Measurements from ENCODE around the gene STX18.

DNA sequence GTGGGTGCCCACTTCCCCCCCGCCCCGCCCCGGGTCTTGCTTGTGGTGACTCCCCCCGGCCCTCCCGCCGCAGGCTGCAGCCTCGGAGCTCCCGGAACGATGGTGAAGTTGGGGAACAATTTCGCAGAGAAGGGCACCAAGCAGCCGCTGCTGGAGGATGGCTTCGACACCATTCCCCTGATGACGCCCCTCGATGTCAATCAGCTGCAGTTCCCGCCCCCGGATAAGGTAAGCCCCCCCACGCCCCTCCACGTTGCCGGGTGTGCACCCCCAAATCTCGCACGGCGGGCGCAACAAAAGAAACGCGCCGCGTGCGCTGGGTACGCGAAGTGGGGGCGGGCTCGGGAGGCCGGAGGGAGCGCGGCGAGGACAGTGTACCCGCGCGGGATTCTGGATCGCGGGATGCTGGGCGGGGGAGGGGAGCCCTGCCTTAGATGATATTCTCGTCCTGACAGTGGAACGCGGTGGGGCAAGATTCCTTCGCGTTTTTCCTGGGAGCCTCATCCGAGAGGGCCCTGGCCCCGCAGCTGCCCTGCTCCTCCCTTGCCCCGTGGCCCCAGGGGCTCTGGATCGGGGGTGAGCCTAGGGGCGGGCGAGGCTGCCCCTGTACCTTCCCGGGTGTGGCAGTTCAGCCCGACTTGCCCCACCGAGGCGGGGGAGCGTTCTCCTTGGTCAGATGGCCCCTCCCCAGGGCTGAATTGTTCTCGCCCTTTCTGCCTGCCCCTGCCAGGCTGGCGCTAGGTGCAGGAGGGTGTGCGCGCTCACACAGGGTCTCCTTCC lies 154.1 kb downstream of the STX18 start:
- TF ChIP-seq, protein P1, sequence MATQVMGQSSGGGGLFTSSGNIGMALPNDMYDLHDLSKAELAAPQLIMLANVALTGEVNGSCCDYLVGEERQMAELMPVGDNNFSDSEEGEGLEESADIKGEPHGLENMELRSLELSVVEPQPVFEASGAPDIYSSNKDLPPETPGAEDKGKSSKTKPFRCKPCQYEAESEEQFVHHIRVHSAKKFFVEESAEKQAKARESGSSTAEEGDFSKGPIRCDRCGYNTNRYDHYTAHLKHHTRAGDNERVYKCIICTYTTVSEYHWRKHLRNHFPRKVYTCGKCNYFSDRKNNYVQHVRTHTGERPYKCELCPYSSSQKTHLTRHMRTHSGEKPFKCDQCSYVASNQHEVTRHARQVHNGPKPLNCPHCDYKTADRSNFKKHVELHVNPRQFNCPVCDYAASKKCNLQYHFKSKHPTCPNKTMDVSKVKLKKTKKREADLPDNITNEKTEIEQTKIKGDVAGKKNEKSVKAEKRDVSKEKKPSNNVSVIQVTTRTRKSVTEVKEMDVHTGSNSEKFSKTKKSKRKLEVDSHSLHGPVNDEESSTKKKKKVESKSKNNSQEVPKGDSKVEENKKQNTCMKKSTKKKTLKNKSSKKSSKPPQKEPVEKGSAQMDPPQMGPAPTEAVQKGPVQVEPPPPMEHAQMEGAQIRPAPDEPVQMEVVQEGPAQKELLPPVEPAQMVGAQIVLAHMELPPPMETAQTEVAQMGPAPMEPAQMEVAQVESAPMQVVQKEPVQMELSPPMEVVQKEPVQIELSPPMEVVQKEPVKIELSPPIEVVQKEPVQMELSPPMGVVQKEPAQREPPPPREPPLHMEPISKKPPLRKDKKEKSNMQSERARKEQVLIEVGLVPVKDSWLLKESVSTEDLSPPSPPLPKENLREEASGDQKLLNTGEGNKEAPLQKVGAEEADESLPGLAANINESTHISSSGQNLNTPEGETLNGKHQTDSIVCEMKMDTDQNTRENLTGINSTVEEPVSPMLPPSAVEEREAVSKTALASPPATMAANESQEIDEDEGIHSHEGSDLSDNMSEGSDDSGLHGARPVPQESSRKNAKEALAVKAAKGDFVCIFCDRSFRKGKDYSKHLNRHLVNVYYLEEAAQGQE (IDR thresholded peaks at IDR 0.05), result no peak
- TF ChIP-seq, protein P2, sequence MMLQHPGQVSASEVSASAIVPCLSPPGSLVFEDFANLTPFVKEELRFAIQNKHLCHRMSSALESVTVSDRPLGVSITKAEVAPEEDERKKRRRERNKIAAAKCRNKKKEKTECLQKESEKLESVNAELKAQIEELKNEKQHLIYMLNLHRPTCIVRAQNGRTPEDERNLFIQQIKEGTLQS (IDR thresholded peaks at IDR 0.05), result no peak
- TF ChIP-seq, protein P3, sequence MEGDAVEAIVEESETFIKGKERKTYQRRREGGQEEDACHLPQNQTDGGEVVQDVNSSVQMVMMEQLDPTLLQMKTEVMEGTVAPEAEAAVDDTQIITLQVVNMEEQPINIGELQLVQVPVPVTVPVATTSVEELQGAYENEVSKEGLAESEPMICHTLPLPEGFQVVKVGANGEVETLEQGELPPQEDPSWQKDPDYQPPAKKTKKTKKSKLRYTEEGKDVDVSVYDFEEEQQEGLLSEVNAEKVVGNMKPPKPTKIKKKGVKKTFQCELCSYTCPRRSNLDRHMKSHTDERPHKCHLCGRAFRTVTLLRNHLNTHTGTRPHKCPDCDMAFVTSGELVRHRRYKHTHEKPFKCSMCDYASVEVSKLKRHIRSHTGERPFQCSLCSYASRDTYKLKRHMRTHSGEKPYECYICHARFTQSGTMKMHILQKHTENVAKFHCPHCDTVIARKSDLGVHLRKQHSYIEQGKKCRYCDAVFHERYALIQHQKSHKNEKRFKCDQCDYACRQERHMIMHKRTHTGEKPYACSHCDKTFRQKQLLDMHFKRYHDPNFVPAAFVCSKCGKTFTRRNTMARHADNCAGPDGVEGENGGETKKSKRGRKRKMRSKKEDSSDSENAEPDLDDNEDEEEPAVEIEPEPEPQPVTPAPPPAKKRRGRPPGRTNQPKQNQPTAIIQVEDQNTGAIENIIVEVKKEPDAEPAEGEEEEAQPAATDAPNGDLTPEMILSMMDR (IDR thresholded peaks at IDR 0.05; ENCODE audit: low read depth, low read length, missing input control), result no peak
- TF ChIP-seq JUND (IDR thresholded peaks at IDR 0.05) (no peak), GABPA (IDR thresholded peaks at IDR 0.05 in 1 of 2, conservative IDR thresholded peaks at IDR 0.05 in 1 of 2) (no peak), RAD21 (IDR thresholded peaks at IDR 0.05) (no peak), YY1 (IDR thresholded peaks at IDR 0.05) (no peak), EGR1 (IDR thresholded peaks at IDR 0.05; ENCODE audit: low read depth in 2 of 2) (no peak), HNF4A (conservative IDR thresholded peaks at IDR 0.05) (no peak), TAF1 (conservative IDR thresholded peaks at IDR 0.05) (no peak), FOXA1 (IDR thresholded peaks at IDR 0.05) (no peak)

All from liver (tissue), 3 donors.